A673 (cell line): ENCODE data around the gene FSIP1. TPM values are rescaled to one million over a fixed set of nuclear protein-coding genes. Genes with fewer than 3 reads are reported as not detected.

Experiments
- BruUV-seq: library from RNA; stranded (reverse); fragments of 400-500 nt; replicated peaks from 2 replicates; lab custom pipeline; 2021; lab: Mats Ljungman, UMichigan
- CTCF ChIA-PET: fragments of 300-600 bp; sonication (Branson Sonifier 250); formaldehyde crosslinking; loops from one replicate; lab custom pipeline; 2022; ENCODE audit warnings: antibody characterized with exemption; lab: Charles Lee
- POLR2A ChIA-PET: fragments of 300-600 bp; sonication (Branson Sonifier 250); formaldehyde crosslinking; loops from one replicate; lab custom pipeline; 2022; ENCODE audit warnings: antibody characterized with exemption; ENCODE audit not compliant: low non-redundant PET; lab: Charles Lee
- DNase-seq: peaks from one replicate; pipeline ENCODE4 v3.0.0-alpha.2; 2015; ENCODE audit warnings: low spot score
- H3K27ac ChIP-seq: fragments of 200-600 bp; sonication (generic); 2 replicates; pipeline ENCODE4 v1.5.1; 2016; ENCODE audit warnings: mixed run types, low read depth, mild to moderate bottlenecking, mixed read lengths, antibody characterized with exemption, low read length; ENCODE audit not compliant: poor library complexity, severe bottlenecking
- H3K27me3 ChIP-seq: fragments of 200-600 bp; sonication (generic); replicated peaks from 2 replicates; pipeline ENCODE4 v1.6.1; 2017; ENCODE audit warnings: mixed run types, low read depth, mild to moderate bottlenecking, mixed read lengths, antibody characterized with exemption, low read length; ENCODE audit not compliant: insufficient read depth, poor library complexity
- H3K36me3 ChIP-seq: fragments of 200-600 bp; sonication (generic); 2 replicates; pipeline ENCODE4 v1.6.1; 2016; ENCODE audit warnings: mixed run types, mild to moderate bottlenecking, mixed read lengths, antibody characterized with exemption, low read length; ENCODE audit not compliant: insufficient read depth, poor library complexity, severe bottlenecking
- H3K4me1 ChIP-seq: fragments of 200-600 bp; sonication (generic); 2 replicates; pipeline ENCODE4 v1.6.1; 2017; ENCODE audit warnings: mixed run types, mild to moderate bottlenecking, mixed read lengths, antibody characterized with exemption, low read length; ENCODE audit not compliant: insufficient read depth, poor library complexity, severe bottlenecking
- H3K4me3 ChIP-seq: fragments of 200-600 bp; sonication (generic); 2 replicates; pipeline ENCODE4 v1.5.1; 2016; ENCODE audit warnings: low read depth, mixed run types, mild to moderate bottlenecking, mixed read lengths, low read length; ENCODE audit not compliant: poor library complexity, severe bottlenecking
- H3K9me3 ChIP-seq: fragments of 200-600 bp; sonication (generic); 2 replicates; pipeline ENCODE4 v1.6.1; 2016; ENCODE audit warnings: mixed run types, low read depth, mild to moderate bottlenecking, mixed read lengths, antibody characterized with exemption, low read length; ENCODE audit not compliant: poor library complexity, severe bottlenecking
- EZH2 ChIP-seq: fragments of 200-600 bp; sonication (generic); IDR thresholded peaks from 2 replicates; pipeline ENCODE4 v1.6.1; 2017; ENCODE audit warnings: borderline replicate concordance, low read depth, mild to moderate bottlenecking, mixed read lengths, antibody characterized with exemption, low read length; ENCODE audit not compliant: poor library complexity, severe bottlenecking
- intact Hi-C: fragments of 100-400 bp; cut with micrococcal nuclease; formaldehyde crosslinking; loops from one replicate; pipeline ENCODE4 v1.10.0; 2022; ENCODE audit not compliant: unreplicated experiment
- total RNA-seq: library from RNA; stranded (reverse); gene quantifications from 2 replicates; pipeline ENCODE4 v1.2.3, GENCODE V29; 2021
- TF ChIP-seq, protein P1 (sequence below): fragments of 300-800, 200-600 bp; sonication (generic); conservative IDR thresholded peaks from 2 replicates; pipeline ENCODE4 v1.5.1; 2017; ENCODE audit warnings: low read depth, mild to moderate bottlenecking, antibody characterized with exemption, low read length, moderate library complexity, mixed read lengths

FSIP1 gene
- total RNA-seq, 1 experiment from 2014 or later, result 0.37 TPM

- intact Hi-C loops, result no loop called here
- ChIA-PET CTCF (no interaction called here), POLR2A (no interaction called here)
- no peaks in the 10 kb centered on the region for H3K27me3 ChIP-seq
- no peaks in the 10 kb centered on the region for H3K9me3 ChIP-seq
- no peak for DNase-seq
- H3K4me3 ChIP-seq, result no peak overlapping the region
- TF ChIP-seq EZH2, result no peak
- TF ChIP-seq, protein P1, sequence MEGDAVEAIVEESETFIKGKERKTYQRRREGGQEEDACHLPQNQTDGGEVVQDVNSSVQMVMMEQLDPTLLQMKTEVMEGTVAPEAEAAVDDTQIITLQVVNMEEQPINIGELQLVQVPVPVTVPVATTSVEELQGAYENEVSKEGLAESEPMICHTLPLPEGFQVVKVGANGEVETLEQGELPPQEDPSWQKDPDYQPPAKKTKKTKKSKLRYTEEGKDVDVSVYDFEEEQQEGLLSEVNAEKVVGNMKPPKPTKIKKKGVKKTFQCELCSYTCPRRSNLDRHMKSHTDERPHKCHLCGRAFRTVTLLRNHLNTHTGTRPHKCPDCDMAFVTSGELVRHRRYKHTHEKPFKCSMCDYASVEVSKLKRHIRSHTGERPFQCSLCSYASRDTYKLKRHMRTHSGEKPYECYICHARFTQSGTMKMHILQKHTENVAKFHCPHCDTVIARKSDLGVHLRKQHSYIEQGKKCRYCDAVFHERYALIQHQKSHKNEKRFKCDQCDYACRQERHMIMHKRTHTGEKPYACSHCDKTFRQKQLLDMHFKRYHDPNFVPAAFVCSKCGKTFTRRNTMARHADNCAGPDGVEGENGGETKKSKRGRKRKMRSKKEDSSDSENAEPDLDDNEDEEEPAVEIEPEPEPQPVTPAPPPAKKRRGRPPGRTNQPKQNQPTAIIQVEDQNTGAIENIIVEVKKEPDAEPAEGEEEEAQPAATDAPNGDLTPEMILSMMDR, result no peak
- H3K36me3 ChIP-seq, result no peaks in the 10 kb centered on the region
- H3K27ac ChIP-seq, result no peak overlapping the region
- no TSS peak for BruUV-seq
- no peaks in the 10 kb centered on the region for H3K4me1 ChIP-seq
Measured at GRCh38 chr15:39713846-39714245, 68.8 kb downstream of the FSIP1 start.

- no peaks in the 10 kb centered on the region for H3K4me1 ChIP-seq
- BruUV-seq, result no TSS peak
- H3K4me3 ChIP-seq, result no peak overlapping the region
- H3K27ac ChIP-seq, result no peak overlapping the region
- intact Hi-C loops, result no loop called here
- no peak for DNase-seq
- CTCF ChIA-PET, result no interaction called here
- POLR2A ChIA-PET, result no interaction called here
- no peaks in the 10 kb centered on the region for H3K27me3 ChIP-seq
- H3K9me3 ChIP-seq, result no peaks in the 10 kb centered on the region
- H3K36me3 ChIP-seq, result no peaks in the 10 kb centered on the region
- TF ChIP-seq, protein P1, result no peak
- no peak for TF ChIP-seq EZH2
Measured at GRCh38 chr15:39710681-39711080, 72.0 kb downstream of the FSIP1 start.

- no peak for TF ChIP-seq EZH2
- TF ChIP-seq, protein P1, result no peak
- ChIA-PET POLR2A (no interaction called here), CTCF (no interaction called here)
- H3K27me3 ChIP-seq, result no peaks in the 10 kb centered on the region
- intact Hi-C loops, result no loop called here
- H3K36me3 ChIP-seq, result no peaks in the 10 kb centered on the region
- no peaks in the 10 kb centered on the region for H3K4me1 ChIP-seq
- DNase-seq, result no peak
- no TSS peak for BruUV-seq
- no peak overlapping the region for H3K27ac ChIP-seq
- H3K4me3 ChIP-seq, result no peak overlapping the region
- no peaks in the 10 kb centered on the region for H3K9me3 ChIP-seq
Measured at GRCh38 chr15:39709941-39710340, 72.7 kb downstream of the FSIP1 start.
